ENCODE data around the gene MVB12B.

DNA sequence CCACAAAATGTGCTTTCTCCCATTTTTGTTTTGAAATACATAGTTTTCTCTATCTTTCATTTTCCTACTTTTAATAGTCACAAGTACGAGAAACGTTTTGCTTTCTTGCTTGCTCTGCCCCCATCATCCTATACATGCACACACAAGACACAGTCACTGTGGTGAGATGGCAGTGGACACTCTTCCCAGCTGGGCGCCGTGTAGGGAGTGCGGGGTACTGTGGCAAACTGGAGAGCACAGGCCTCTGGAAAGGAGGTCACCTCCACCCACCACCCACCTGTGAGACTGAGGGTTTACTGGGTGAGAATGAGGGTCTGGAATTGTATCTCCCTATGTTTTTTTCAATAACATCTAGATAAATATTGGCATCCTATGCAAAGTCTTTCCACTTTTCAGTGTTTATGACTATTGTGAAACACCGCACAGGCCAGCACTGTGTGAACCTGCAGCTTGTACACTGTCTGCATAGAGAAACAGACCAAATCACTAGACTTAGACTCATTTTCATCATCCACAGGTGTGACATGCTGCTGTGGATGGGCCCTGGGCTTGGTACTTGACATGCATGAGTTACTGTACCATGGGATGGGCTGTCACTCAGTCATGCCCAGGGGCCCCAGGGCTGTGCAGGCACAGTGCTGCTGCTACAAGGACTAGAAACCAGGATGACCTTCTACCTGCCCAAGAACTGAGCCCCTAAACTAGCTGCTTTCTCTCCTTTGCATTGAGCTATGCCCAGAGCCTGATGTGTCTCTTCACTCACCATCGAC lies 169.0 kb downstream of the MVB12B start:
- TF ChIP-seq POLR2A (IDR thresholded peaks at IDR 0.05) = no peak
- TF ChIP-seq, protein P1, sequence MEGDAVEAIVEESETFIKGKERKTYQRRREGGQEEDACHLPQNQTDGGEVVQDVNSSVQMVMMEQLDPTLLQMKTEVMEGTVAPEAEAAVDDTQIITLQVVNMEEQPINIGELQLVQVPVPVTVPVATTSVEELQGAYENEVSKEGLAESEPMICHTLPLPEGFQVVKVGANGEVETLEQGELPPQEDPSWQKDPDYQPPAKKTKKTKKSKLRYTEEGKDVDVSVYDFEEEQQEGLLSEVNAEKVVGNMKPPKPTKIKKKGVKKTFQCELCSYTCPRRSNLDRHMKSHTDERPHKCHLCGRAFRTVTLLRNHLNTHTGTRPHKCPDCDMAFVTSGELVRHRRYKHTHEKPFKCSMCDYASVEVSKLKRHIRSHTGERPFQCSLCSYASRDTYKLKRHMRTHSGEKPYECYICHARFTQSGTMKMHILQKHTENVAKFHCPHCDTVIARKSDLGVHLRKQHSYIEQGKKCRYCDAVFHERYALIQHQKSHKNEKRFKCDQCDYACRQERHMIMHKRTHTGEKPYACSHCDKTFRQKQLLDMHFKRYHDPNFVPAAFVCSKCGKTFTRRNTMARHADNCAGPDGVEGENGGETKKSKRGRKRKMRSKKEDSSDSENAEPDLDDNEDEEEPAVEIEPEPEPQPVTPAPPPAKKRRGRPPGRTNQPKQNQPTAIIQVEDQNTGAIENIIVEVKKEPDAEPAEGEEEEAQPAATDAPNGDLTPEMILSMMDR (IDR thresholded peaks at IDR 0.05) = no peak
